SJCRH30 (cell line): Measurements from ENCODE around the gene SLC6A6. TPM values are rescaled to one million over a fixed set of nuclear protein-coding genes. Genes with fewer than 3 reads are reported as not detected.
"Not testable (repeated sequence)": the region's sequence is repeated elsewhere in the genome, so short reads cannot be mapped to it uniquely, and the experiment has no call there.

ENCODE experiments used
- DNase-seq, 2 experiments: peaks; one replicate each; pipeline ENCODE4 v3.0.0-alpha.2; 2015 to 2020
- H3K27ac ChIP-seq: fragments of 250-450 bp; sonication (Bioruptor Pico); 2 replicates; pipeline ENCODE4 v1.5.1; 2020; ENCODE audit warnings: mild to moderate bottlenecking, moderate library complexity
- H3K27me3 ChIP-seq: fragments of 250-450 bp; sonication (Bioruptor Pico); 2 replicates; pipeline ENCODE4 v1.5.1; 2020; ENCODE audit warnings: mild to moderate bottlenecking, moderate library complexity
- H3K36me3 ChIP-seq: fragments of 250-450 bp; sonication (Bioruptor Pico); 2 replicates; pipeline ENCODE4 v1.5.1; 2020; ENCODE audit warnings: mild to moderate bottlenecking, moderate library complexity
- H3K4me1 ChIP-seq: fragments of 250-450 bp; sonication (Bioruptor Pico); 2 replicates; pipeline ENCODE4 v1.5.1; 2020; ENCODE audit warnings: mild to moderate bottlenecking, moderate library complexity
- H3K4me3 ChIP-seq: fragments of 250-450 bp; sonication (Bioruptor Pico); 2 replicates; pipeline ENCODE4 v1.5.1; 2020; ENCODE audit warnings: mild to moderate bottlenecking, moderate library complexity
- H3K9me3 ChIP-seq: fragments of 250-450 bp; sonication (Bioruptor Pico); replicated peaks from 2 replicates; pipeline ENCODE4 v1.5.1; 2020; ENCODE audit warnings: mild to moderate bottlenecking, moderate library complexity
- total RNA-seq: library from RNA; depleted of rRNA; stranded (reverse); fragments of >200 nt; shearing (Covaris generic); gene quantifications from 2 replicates; pipeline ENCODE4 v1.2.3, GENCODE V29; 2014

The SLC6A6 gene
- total RNA-seq, 1 experiment from 2014 or later: 10.9 TPM

DNA sequence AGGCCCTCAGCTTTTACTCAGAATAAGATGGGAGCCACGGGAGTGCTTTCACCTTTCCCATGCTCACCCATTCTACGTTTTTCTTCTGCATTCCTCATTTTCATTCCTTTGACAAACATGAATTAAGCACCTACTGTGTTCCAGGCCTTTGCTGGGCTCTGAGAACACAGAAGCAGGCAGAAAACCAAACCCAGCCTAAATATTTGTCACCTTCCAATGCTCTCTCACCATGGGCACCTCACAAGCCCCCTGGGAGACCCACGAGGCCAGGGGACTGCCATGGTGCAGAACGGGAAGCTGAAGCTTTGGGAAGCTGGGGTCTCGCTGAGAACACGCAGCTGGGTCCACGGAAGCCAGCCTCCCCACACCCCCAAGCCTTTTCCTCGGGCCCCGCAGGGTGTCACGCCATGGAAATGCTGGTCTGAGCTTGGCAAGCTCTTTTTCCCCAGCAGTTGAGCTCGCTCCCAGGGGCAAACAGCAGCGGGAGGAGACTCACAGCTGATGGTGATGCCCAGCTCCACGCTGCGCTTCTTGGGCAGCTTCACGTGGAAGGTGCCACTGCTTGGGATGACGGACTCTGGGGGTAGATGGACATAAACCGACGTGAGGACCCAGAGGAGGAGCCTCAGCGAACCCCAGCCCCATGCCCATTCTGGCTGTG, 110.0 kb downstream of the SLC6A6 start:
- no peaks in the 10 kb centered on the region for H3K9me3 ChIP-seq
- no peaks in the 10 kb centered on the region for H3K36me3 ChIP-seq
- DNase-seq: no peak
- no peak overlapping the region for H3K27ac ChIP-seq
- peaks cover 10% of the 10 kb centered on the region; the same call in 1 of the 2 replicates for H3K27me3 ChIP-seq
- no peak overlapping the region for H3K4me3 ChIP-seq
- no peaks in the 10 kb centered on the region for H3K4me1 ChIP-seq

GRCh38 chr3:14512942-14513327, 110.5 kb downstream of the SLC6A6 start:
- no peak for DNase-seq
- Histone ChIP-seq H3K36me3 (no peaks in the 10 kb centered on the region), H3K4me3 (no peak overlapping the region), H3K4me1 (no peaks in the 10 kb centered on the region), H3K27me3 (peaks cover 10% of the 10 kb centered on the region; the same call in 1 of the 2 replicates), H3K27ac (no peak overlapping the region), H3K9me3 (no peaks in the 10 kb centered on the region)

- Histone ChIP-seq H3K27me3 (peaks cover 10% of the 10 kb centered on the region; the same call in 1 of the 2 replicates), H3K4me3 (no peak overlapping the region), H3K36me3 (no peaks in the 10 kb centered on the region), H3K9me3 (no peaks in the 10 kb centered on the region), H3K4me1 (no peaks in the 10 kb centered on the region), H3K27ac (no peak overlapping the region)
- no peak for DNase-seq
These were observed 111.3 kb downstream of the SLC6A6 start for GRCh38 chr3:14513566-14514322.

DNA sequence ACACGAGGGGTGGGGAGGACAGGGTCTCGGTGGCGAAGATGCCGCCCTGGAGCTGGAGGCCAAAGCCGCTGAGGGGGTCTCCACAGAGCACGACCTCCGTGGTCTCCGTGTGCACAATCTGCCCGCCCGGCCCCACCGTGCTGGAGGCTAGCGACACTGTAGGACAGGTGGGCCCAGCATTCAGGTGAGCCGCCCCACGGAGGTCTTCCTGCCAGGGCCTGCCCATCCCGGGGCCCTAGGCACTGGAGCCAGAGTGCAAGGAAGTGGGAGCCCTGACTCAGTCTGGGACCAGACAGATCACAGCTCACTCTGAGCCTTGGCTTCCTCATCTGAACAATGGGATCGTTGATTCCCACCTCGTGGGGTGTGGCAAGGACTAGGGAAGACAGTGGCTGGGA, 111.9 kb downstream of the SLC6A6 start:
- H3K27me3 ChIP-seq: peaks cover 10% of the 10 kb centered on the region; the same call in 1 of the 2 replicates
- H3K4me3 ChIP-seq: no peak overlapping the region
- H3K9me3 ChIP-seq: no peaks in the 10 kb centered on the region
- H3K36me3 ChIP-seq: no peaks in the 10 kb centered on the region
- DNase-seq: no peak
- H3K27ac ChIP-seq: no peak overlapping the region
- no peaks in the 10 kb centered on the region for H3K4me1 ChIP-seq

DNA sequence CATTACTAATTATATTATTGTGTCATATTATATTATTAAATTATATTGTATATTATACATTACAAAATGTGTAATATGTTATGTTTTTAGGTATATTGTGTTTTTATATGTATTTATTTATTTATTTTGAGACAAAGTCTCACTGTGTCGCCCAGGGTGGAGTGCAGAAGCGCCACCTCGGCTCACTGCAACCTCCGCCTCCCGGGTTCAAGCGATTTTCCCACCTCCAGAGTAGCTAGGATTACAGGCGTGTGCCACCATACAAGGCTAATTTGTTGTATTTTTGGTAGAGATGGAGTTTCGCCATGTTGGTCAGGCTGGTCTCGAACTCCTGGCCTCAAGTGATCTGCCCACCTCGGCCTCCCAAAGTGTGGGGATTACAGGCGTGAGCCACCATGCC, 113.1 kb downstream of the SLC6A6 start:
- not testable (repeated sequence) for H3K36me3 ChIP-seq, H3K27ac ChIP-seq

DNA sequence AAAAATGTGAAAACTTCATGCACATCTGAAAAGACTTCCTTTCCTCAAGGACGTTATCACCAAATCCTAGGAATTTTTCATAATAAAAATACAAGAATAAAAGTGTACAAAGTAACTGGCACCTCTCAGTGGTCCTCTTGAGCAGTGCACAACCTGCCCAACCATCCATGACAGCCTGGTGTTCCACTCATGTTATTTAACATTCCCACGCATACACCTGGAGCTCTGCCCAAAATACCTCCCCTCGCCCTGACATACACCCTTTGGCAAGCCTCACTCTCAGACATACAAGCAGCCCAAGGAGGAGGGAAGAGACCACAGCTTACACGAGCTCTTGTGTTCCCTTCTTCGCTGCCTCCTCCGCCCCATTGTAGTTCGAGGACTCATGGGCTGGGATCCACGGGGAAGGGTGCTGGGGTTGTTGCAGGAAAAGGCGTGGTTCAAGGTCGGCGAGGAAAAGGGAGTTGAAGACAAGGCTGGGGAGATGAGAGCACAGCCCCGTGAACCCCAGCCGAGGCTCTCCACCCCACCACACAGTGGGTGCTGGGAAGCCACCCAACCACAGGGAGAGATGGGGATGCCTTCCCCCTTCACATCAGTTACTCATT, 114.4 kb downstream of the SLC6A6 start:
- H3K36me3 ChIP-seq: no peaks in the 10 kb centered on the region
- H3K9me3 ChIP-seq: no peaks in the 10 kb centered on the region
- no peak overlapping the region for H3K4me3 ChIP-seq
- H3K27ac ChIP-seq: no peak overlapping the region
- DNase-seq: no peak
- peaks cover 7% of the 10 kb centered on the region for H3K27me3 ChIP-seq
- H3K4me1 ChIP-seq: no peaks in the 10 kb centered on the region

More for the DNA sequence above, 113.1 kb downstream of the SLC6A6 start:
- not testable (repeated sequence) for H3K9me3 ChIP-seq, H3K4me1 ChIP-seq, H3K4me3 ChIP-seq, H3K27me3 ChIP-seq, DNase-seq

GRCh38 chr3:14517601-14518431, 115.4 kb downstream of the SLC6A6 start:
- no peak overlapping the region for H3K4me3 ChIP-seq
- no peak overlapping the region for H3K27ac ChIP-seq
- H3K36me3 ChIP-seq: no peaks in the 10 kb centered on the region
- H3K9me3 ChIP-seq: no peaks in the 10 kb centered on the region
- H3K27me3 ChIP-seq: no peaks in the 10 kb centered on the region; the same call in none of the 2 replicates
- no peaks in the 10 kb centered on the region for H3K4me1 ChIP-seq
- no peak for DNase-seq

- Histone ChIP-seq H3K27me3 (no peaks in the 10 kb centered on the region; the same call in none of the 2 replicates), H3K9me3 (no peaks in the 10 kb centered on the region), H3K36me3 (no peaks in the 10 kb centered on the region), H3K4me3 (no peak overlapping the region), H3K27ac (no peak overlapping the region), H3K4me1 (no peaks in the 10 kb centered on the region)
- DNase-seq: no peak
These were observed 116.0 kb downstream of the SLC6A6 start for GRCh38 chr3:14518432-14518802.

GRCh38 chr3:14518893-14519292, 116.5 kb downstream of the SLC6A6 start:
- H3K4me1 ChIP-seq: no peaks in the 10 kb centered on the region; the same call in 1 of the 2 replicates
- no peak for DNase-seq
- peaks cover 3% of the 10 kb centered on the region for H3K27me3 ChIP-seq

GRCh38 chr3:14519406-14519805, 117.0 kb downstream of the SLC6A6 start:
- DNase-seq: no peak
- H3K36me3 ChIP-seq: no peaks in the 10 kb centered on the region
- H3K4me1 ChIP-seq: no peaks in the 10 kb centered on the region; the same call in 1 of the 2 replicates
- peaks cover 6% of the 10 kb centered on the region for H3K27me3 ChIP-seq
- H3K27ac ChIP-seq: no peak overlapping the region
- no peak overlapping the region for H3K4me3 ChIP-seq
- no peaks in the 10 kb centered on the region for H3K9me3 ChIP-seq

More at GRCh38 chr3:14518893-14519292, 116.5 kb downstream of the SLC6A6 start:
- H3K4me3 ChIP-seq: no peak overlapping the region
- no peaks in the 10 kb centered on the region for H3K9me3 ChIP-seq
- H3K36me3 ChIP-seq: no peaks in the 10 kb centered on the region
- H3K27ac ChIP-seq: no peak overlapping the region

DNA sequence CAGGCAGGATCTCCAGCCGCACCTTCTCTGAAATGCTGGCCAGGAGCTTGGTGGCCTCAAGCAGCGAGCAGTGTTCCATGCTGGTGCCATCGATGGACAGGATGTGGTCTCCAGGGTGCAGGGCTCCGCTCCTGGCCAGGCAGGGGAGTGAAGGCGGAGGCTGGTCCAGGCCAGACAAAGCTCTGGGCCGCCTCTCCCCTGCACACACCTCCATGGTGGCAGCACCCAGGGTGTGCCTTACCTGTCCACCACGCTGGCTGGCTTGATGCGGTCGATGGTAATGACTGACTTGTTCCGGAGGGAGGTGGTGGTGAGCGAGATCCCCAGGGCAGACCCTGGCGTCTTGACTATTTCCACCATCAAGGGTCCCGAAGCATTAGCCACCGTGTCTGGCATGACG, 117.7 kb downstream of the SLC6A6 start:
- no peak for DNase-seq
- Histone ChIP-seq H3K27ac (no peak overlapping the region), H3K4me1 (no peaks in the 10 kb centered on the region; the same call in 1 of the 2 replicates), H3K4me3 (no peak overlapping the region), H3K27me3 (peaks cover 6% of the 10 kb centered on the region), H3K36me3 (no peaks in the 10 kb centered on the region), H3K9me3 (no peaks in the 10 kb centered on the region)

DNA sequence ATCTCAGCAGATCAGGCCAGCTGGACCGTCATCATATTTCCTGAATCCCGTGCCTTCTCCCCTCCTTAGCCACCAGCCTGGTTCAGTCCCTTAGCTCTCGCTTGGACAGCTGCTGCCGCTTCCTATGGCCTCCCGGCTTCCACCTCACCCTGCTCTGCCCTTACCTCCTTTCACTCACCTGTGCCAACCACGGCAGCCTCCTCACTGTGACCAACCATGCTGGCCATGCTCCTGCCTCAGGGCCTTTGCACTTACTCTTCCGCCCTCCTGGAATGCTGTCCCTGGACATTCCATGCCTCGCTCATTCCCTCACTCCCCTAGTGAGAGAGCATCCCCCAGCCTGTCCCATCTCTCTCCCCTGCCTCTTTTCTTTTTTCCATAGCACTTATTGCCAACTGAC, 118.6 kb downstream of the SLC6A6 start:
- peaks cover 6% of the 10 kb centered on the region for H3K27me3 ChIP-seq
- H3K4me3 ChIP-seq: no peak overlapping the region
- no peaks in the 10 kb centered on the region; the same call in 1 of the 2 replicates for H3K4me1 ChIP-seq
- H3K27ac ChIP-seq: no peak overlapping the region
- H3K9me3 ChIP-seq: no peaks in the 10 kb centered on the region
- no peak for DNase-seq
- H3K36me3 ChIP-seq: no peaks in the 10 kb centered on the region

- Histone ChIP-seq H3K9me3 (no peaks in the 10 kb centered on the region), H3K4me1 (no peaks in the 10 kb centered on the region; the same call in 1 of the 2 replicates), H3K27ac (no peak overlapping the region)
These were observed 119.2 kb downstream of the SLC6A6 start for GRCh38 chr3:14521611-14522010.

DNA sequence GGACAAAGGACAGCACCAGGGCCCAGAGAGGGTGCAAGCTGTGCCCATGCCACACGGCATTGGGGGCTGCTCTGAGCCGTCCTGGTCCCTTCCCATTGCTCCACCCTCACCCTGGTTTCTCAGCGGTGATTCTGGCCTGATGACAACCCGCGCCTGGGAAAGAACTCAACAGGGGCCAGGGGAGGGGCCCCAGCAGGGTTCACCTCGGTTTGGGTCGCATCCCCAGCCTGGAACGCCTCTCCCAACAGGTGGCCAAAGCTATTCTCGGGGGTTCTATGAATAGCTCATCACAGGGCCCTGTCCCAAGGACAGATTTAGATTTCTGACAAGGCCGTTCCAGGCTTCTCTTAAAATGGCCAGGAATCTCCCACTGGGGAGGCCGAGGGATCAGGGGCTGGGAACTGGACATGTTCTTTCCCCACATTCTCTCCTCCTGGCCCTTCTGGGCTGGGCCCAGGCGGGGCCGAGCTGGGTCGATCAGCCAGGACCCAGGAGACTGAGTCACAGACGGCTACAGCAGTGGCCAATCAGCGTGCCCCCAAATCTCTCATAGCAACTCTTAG, 119.8 kb downstream of the SLC6A6 start:
- H3K9me3 ChIP-seq: no peaks in the 10 kb centered on the region
- peaks cover 6% of the 10 kb centered on the region for H3K27me3 ChIP-seq
- no peaks in the 10 kb centered on the region; the same call in 1 of the 2 replicates for H3K4me1 ChIP-seq
- H3K27ac ChIP-seq: no peak overlapping the region
- no peaks in the 10 kb centered on the region for H3K36me3 ChIP-seq
- H3K4me3 ChIP-seq: no peak overlapping the region
- DNase-seq: no peak

More at GRCh38 chr3:14521611-14522010, 119.2 kb downstream of the SLC6A6 start:
- DNase-seq: no peak
- H3K36me3 ChIP-seq: no peaks in the 10 kb centered on the region
- H3K4me3 ChIP-seq: no peak overlapping the region
- peaks cover 6% of the 10 kb centered on the region for H3K27me3 ChIP-seq
